K562 (cell line): Measurements from ENCODE around the gene ERCC4. TPM values are rescaled to one million over a fixed set of nuclear protein-coding genes. Genes with fewer than 3 reads are reported as not detected.

Source experiments
- ATAC-seq: fragments of 200-7000 bp; cut with Tn5 transposase; 3 replicates; pipeline ENCODE4 v1.9.1; 2020; ENCODE audit warnings: moderate library complexity
- BruUV-seq: library from RNA; stranded (reverse); fragments of 400-500 nt; replicated peaks from 2 replicates; lab custom pipeline; 2021; lab: Mats Ljungman, UMichigan
- CTCF ChIA-PET: fragments of 300-600 bp; formaldehyde crosslinking; extraction: SDS; loops from one replicate; lab custom pipeline; 2021; ENCODE audit warnings: low intra/inter-chr PET ratio; lab: Yijun Ruan, JAX
- POLR2A ChIA-PET: fragments of 300-600, 350-650 bp; sonication (Branson Sonifier 250); formaldehyde crosslinking; extraction: SDS; loops from one replicate; lab custom pipeline; 2021; ENCODE audit warnings: antibody characterized with exemption, inconsistent platforms; lab: Yijun Ruan, JAX
- DNase-seq, 4 experiments: peaks; one replicate each; pipeline versions ENCODE4 v3.0.0 to v3.0.0-alpha.2; 2011 to 2018; ENCODE audit warnings: low spot score in 3 of 4, mixed read lengths in 3 of 4; ENCODE audit errors: extremely low read depth in 1 of 4
- FAIRE-seq: peaks from 2 replicates; lab custom pipeline; 2011; peaks lifted over from hg19 to GRCh38; lab: Jason Lieb, UNC
- H2AFZ ChIP-seq: 2 replicates; pipeline ENCODE4 v1.6.0; 2011; ENCODE audit warnings: low read depth, low read length, control low read depth, inconsistent platforms
- H3K27ac ChIP-seq: fragments of 200-600 bp; 3 replicates; pipeline ENCODE4 v1.8.0; 2011; ENCODE audit warnings: low read depth, mild to moderate bottlenecking, control low read depth, inconsistent platforms, low read length, moderate library complexity, mixed read lengths; ENCODE audit errors: extremely low read depth
- H3K27me3 ChIP-seq, 2 experiments: fragments of 300-600 bp in 1 of 2; 2 replicates in 1 of 2; 3 replicates in 1 of 2; pipeline versions ENCODE4 v1.6.0 to v1.8.0; 2011; ENCODE audit warnings: inconsistent platforms in 2 of 2, low read length in 2 of 2, mild to moderate bottlenecking in 1 of 2, mixed read lengths in 1 of 2, moderate library complexity in 1 of 2; ENCODE audit not compliant: control insufficient read depth in 2 of 2, insufficient read depth in 2 of 2
- H3K36me3 ChIP-seq: fragments of 300-600 bp; 3 replicates; pipeline ENCODE4 v1.8.0; 2011; ENCODE audit warnings: mild to moderate bottlenecking, low read length, inconsistent platforms; ENCODE audit not compliant: control insufficient read depth, insufficient read depth
- H3K4me1 ChIP-seq, 2 experiments: fragments of 200-600 bp in 1 of 2; replicated peaks in 1 of 2; 2 replicates in 1 of 2; 3 replicates in 1 of 2; pipeline versions ENCODE4 v1.5.1 to v1.8.0; 2011; ENCODE audit warnings: inconsistent platforms in 2 of 2, low read length in 2 of 2, mild to moderate bottlenecking in 1 of 2, mixed read lengths in 1 of 2, moderate library complexity in 1 of 2; ENCODE audit not compliant: control insufficient read depth in 2 of 2, insufficient read depth in 2 of 2
- H3K4me2 ChIP-seq: 2 replicates; pipeline ENCODE4 v1.6.1; 2011; ENCODE audit warnings: low read length, control low read depth, inconsistent platforms, mixed read lengths; ENCODE audit not compliant: insufficient read depth
- H3K4me3 ChIP-seq: fragments of 200-600 bp; sonication (generic), shearing (Covaris generic); 2 replicates; pipeline ENCODE4 v1.5.1; 2016; ENCODE audit warnings: control low read depth, inconsistent platforms
- H3K79me2 ChIP-seq: fragments of 200-600 bp; 3 replicates; pipeline ENCODE4 v1.8.0; 2011; ENCODE audit warnings: low read length, inconsistent platforms; ENCODE audit not compliant: control insufficient read depth, insufficient read depth
- H3K9ac ChIP-seq, 2 experiments: 2 replicates each; pipeline versions ENCODE4 v1.6.0 to v1.6.1; 2011; ENCODE audit warnings: low read depth in 2 of 2, low read length in 2 of 2, control low read depth in 1 of 2, inconsistent platforms in 1 of 2, mild to moderate bottlenecking in 1 of 2, mixed read lengths in 1 of 2; ENCODE audit not compliant: insufficient read depth in 1 of 2
- H3K9me1 ChIP-seq: one replicate; pipeline ENCODE4 v1.6.0; 2011; ENCODE audit warnings: inconsistent platforms, mild to moderate bottlenecking, low read length, moderate library complexity; ENCODE audit not compliant: control insufficient read depth, insufficient read depth
- H3K9me3 ChIP-seq: replicated peaks from 2 replicates; pipeline ENCODE4 v1.5.1; 2011; ENCODE audit warnings: low read depth, low read length, inconsistent platforms; ENCODE audit not compliant: control insufficient read depth, insufficient read depth
- H4K20me1 ChIP-seq: replicated peaks from 2 replicates; pipeline ENCODE4 v1.6.1; 2011; ENCODE audit warnings: low read length, inconsistent platforms, mixed read lengths; ENCODE audit not compliant: control insufficient read depth, insufficient read depth
- ETV5 ChIP-seq: sonication (generic); formaldehyde crosslinking; IDR thresholded peaks from 2 replicates; pipeline ENCODE4 v1.4.0; 2020; ENCODE audit warnings: low read depth, mild to moderate bottlenecking, missing genetic modification reagents
- XRCC5 ChIP-seq: fragments of 200-400 bp; formaldehyde crosslinking; IDR thresholded peaks from 2 replicates; pipeline ENCODE4 v1.6.1; 2017; ENCODE audit warnings: low read depth, mild to moderate bottlenecking, low read length
- ZFP36 ChIP-seq: fragments of 150-350 bp; IDR thresholded peaks from 2 replicates; pipeline ENCODE4 v1.6.1; 2018; ENCODE audit warnings: low read length, low read depth; ENCODE audit not compliant: partially characterized antibody
- ZKSCAN1 ChIP-seq: fragments of 150-350 bp; IDR thresholded peaks from 2 replicates; pipeline ENCODE4 v1.6.1; 2016; ENCODE audit warnings: low read depth, low read length
- whole genome bisulfite sequencing: fragments of 100-300 bp; shearing (Covaris generic); methylation state at CpG from one replicate; pipeline ENCODE4 v1.1.6; 2016; ENCODE audit warnings: low coverage, mixed read lengths; ENCODE audit not compliant: insufficient coverage; ENCODE audit errors: missing lambda C conversion rate; 5-methylcytosine and 5-hydroxymethylcytosine counted together
- in situ Hi-C: fragments of 300-500 bp; cut with MboI; formaldehyde crosslinking; loops from 4 replicates; pipeline ENCODE4 v1.15.0; 2018; ENCODE audit warnings: inconsistent platforms, mixed read lengths
- intact Hi-C: fragments of 100-400 bp; cut with micrococcal nuclease; formaldehyde crosslinking; loops from 2 replicates; pipeline ENCODE4 v1.14.2; 2022
- polyA plus RNA-seq, 8 experiments: library from polyadenylated mRNA; depleted of rRNA in 4 of 8; stranded (reverse) in 5 of 8; unstranded in 3 of 8; fragments of >200 nt; fragmentation: Nextera tagmentation in 2 of 8; fragmentation: Illumina TruSeq in 1 of 8; extraction: Ambion mirVana in 2 of 8; extraction: Trizol in 1 of 8; gene quantifications; 2 replicates each; pipeline versions ENCODE4 v1.2.1 to v1.2.3, GENCODE V29; 2011 to 2014; ENCODE audit warnings: inconsistent platforms in 1 of 8, missing spikeins in 1 of 8
- total RNA-seq, 7 experiments: library from RNA; depleted of rRNA in 6 of 7; stranded (reverse); fragments of >200 nt in 6 of 7; fragmentation: Illumina TruSeq in 2 of 7; extraction: Trizol in 2 of 7; gene quantifications; 2 replicates each; pipeline versions ENCODE4 v1.2.1 to v1.2.3, GENCODE V29; 2011 to 2021; ENCODE audit warnings: low replicate concordance in 1 of 7

ERCC4 gene
- total and polyA plus RNA-seq, 9 of the 15 experiments (the other 6 are each of a cell fraction or from before 2014, with no cell fraction given), result 3.7 to 10.5 (median 6.0) TPM

- no peak for FAIRE-seq
- CTCF ChIA-PET, result no interaction called here
- no peak for TF ChIP-seq ETV5 (CRISPR knock-in tag)
- TF ChIP-seq, all 486 proteins: peak for 0
- H3K9me3 ChIP-seq, result no peaks in the 10 kb centered on the region
- no TSS peak for BruUV-seq
- in situ Hi-C loops (no loop called here), intact Hi-C loops (loop anchor here (10.0 kb wide), 1 partner anchor 84 kb away; no protein-coding TSS in a partner anchor)
- H3K4me1 ChIP-seq, result no peaks in the 10 kb centered on the region
- no peak overlapping the region for H3K4me2 ChIP-seq
- H3K4me3 ChIP-seq, result no peak overlapping the region
- ATAC-seq (no peak), DNase-seq (no peak)
- peaks cover 4 to 21% of the 10 kb centered on the region in 2 experiments; a peak in 3 of 5 replicates for H3K27me3 ChIP-seq
- H3K36me3 ChIP-seq, result no peaks in the 10 kb centered on the region
- POLR2A ChIA-PET, result no interaction called here
- H3K79me2 ChIP-seq, result no peaks in the 10 kb centered on the region
- no peaks in the 10 kb centered on the region for H4K20me1 ChIP-seq
- H3K27ac ChIP-seq, result no peak overlapping the region
- no peaks in the 10 kb centered on the region for H3K9me1 ChIP-seq
- no peak overlapping the region for H2AFZ ChIP-seq
- no peak overlapping the region for H3K9ac ChIP-seq
Observed at GRCh38 chr16:13970708-13971422, 50.9 kb downstream of the ERCC4 start.

- H3K27ac ChIP-seq, result no peak overlapping the region
- POLR2A ChIA-PET, result interaction anchor here (0.9 kb wide), 1 partner anchor 17 kb away, joined by 3 read pairs; no protein-coding TSS in a partner anchor
- WGBS, result 8% methylated on average over 9 of the region's 9 CpGs
- no peaks in the 10 kb centered on the region for H3K36me3 ChIP-seq
- DNase-seq (no peak), ATAC-seq (no peak), FAIRE-seq (no peak)
- BruUV-seq, result no TSS peak
- H3K79me2 ChIP-seq, result no peaks in the 10 kb centered on the region
- H2AFZ ChIP-seq, result no peak overlapping the region
- CTCF ChIA-PET, result no interaction called here
- H3K4me1 ChIP-seq, result no peaks in the 10 kb centered on the region
- no peak for TF ChIP-seq XRCC5
- no peak for TF ChIP-seq ZKSCAN1
- TF ChIP-seq ZFP36, result peak; percentile 51
- H3K4me3 ChIP-seq, result no peak overlapping the region
- H3K9ac ChIP-seq, result no peak overlapping the region
- peaks cover 6 to 21% of the 10 kb centered on the region in 2 experiments; a peak in 3 of 5 replicates for H3K27me3 ChIP-seq
- no peaks in the 10 kb centered on the region for H4K20me1 ChIP-seq
- no peaks in the 10 kb centered on the region for H3K9me1 ChIP-seq
- no peak overlapping the region for H3K4me2 ChIP-seq
- in situ Hi-C loops, result no loop called here
- H3K9me3 ChIP-seq, result no peaks in the 10 kb centered on the region
- intact Hi-C loops, result loop anchor here (10.0 kb wide), 1 partner anchor 81 kb away; no protein-coding TSS in a partner anchor
Observed at GRCh38 chr16:13973321-13974023, 53.5 kb downstream of the ERCC4 start.
